ENCODE measurements around the gene WNT7A.

DNA sequence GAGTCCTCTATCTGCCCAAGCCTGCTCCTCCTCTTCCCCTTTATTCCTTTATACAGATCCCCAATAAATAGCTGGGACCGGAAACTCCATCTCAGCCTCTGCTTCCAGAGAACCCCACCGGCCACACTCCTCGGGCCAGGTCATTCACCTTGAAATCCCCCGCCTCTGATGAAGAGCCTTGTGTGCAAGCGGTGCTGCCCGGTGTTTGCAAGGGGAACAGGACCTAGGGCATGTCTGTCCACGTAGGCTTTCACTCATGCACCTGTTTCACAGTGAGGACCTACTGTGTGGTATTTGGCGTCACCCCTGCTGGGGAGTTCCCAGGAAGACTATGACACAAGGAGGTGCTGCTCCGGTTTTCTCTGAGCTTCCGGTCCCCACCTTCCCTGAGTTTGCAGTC, 54.0 kb downstream of the WNT7A start:
- TF ChIP-seq CTCF (conservative IDR thresholded peaks at IDR 0.05; ENCODE audit: low read length) (no peak), EZH2phosphoT487 (IDR thresholded peaks at IDR 0.05; ENCODE audit: borderline replicate concordance) (no peak)
